Body of pancreas (tissue), 4 donors: ENCODE results near the gene AKAP13. TPM values are rescaled to one million over a fixed set of nuclear protein-coding genes. Genes with fewer than 3 reads are reported as not detected.

ENCODE experiments used
- ATAC-seq: fragments of 150-250 bp; one replicate; pipeline ENCODE4 v1.9.1; 2016
- DNase-seq, 4 donors: peaks; one replicate each; pipeline ENCODE4 v3.0.0-alpha.2; 2019
- H3K27ac ChIP-seq, 4 donors: fragments of 200-600 bp; sonication (generic); 1 replicate in 3 of 4; 2 replicates in 1 of 4; pipeline versions ENCODE4 v1.5.1 to v1.6.1; 2016 to 2019; ENCODE audit warnings: mild to moderate bottlenecking in 1 of 4, mixed read lengths in 1 of 4, moderate library complexity in 1 of 4
- H3K27me3 ChIP-seq, 2 donors: fragments of 200-600 bp; sonication (generic); one replicate each; pipeline ENCODE4 v1.6.0; 2016; ENCODE audit warnings: mild to moderate bottlenecking in 1 of 2
- H3K36me3 ChIP-seq, 2 donors: fragments of 200-600 bp; sonication (generic); replicated peaks in 1 of 2; 2 replicates each; pipeline ENCODE4 v1.5.1; 2016; ENCODE audit warnings: low read depth in 2 of 2; ENCODE audit not compliant: insufficient read depth in 1 of 2
- H3K4me1 ChIP-seq: fragments of 200-600 bp; sonication (generic); one replicate; pipeline ENCODE4 v1.6.0; 2016
- H3K4me3 ChIP-seq, 2 donors: fragments of 200-600 bp; sonication (generic); 1 replicate in 1 of 2; 2 replicates in 1 of 2; pipeline ENCODE4 v1.5.1; 2016 to 2019
- H3K9me3 ChIP-seq, 3 donors: fragments of 200-600 bp; sonication (generic); 1 replicate in 2 of 3; 2 replicates in 1 of 3; pipeline ENCODE4 v1.5.1; 2016
- POLR2A ChIP-seq, 3 donors: fragments of 450-650 bp; IDR thresholded peaks; one replicate each; pipeline ENCODE4 v1.6.1; 2016; ENCODE audit warnings: antibody characterized with exemption in 3 of 3, mild to moderate bottlenecking in 2 of 3
- WGBS, 2 donors: methylation state at CpG; one replicate each; pipeline ENCODE4 v1.1.5; 2017; 5-methylcytosine and 5-hydroxymethylcytosine counted together
- intact Hi-C: fragments of 100-400 bp; cut with DNase I; formaldehyde crosslinking; loops from one replicate; pipeline ENCODE4 v1.15.1; 2023
- total RNA-seq, 2 donors: library from RNA; depleted of rRNA; stranded (reverse); fragments of >200 nt; gene quantifications; one replicate each; pipeline ENCODE4 v1.1.0, GENCODE V29; 2016
- TF ChIP-seq, protein P1 (sequence below), 7 experiments: fragments of 450-650 bp in 4 of 7; fragments of 200-600 bp in 3 of 7; sonication (generic) in 3 of 7; IDR thresholded peaks; one replicate each; pipeline ENCODE4 v1.5.1; 2016 to 2019; ENCODE audit warnings: antibody characterized with exemption in 7 of 7

AKAP13 gene
- total RNA-seq, 2 donors from 2014 or later = 102 to 160 TPM

GRCh38 chr15:85550283-85550682 lies 169.9 kb downstream of the AKAP13 start:
- WGBS, 2 donors = 96 to 100% methylated on average over 1 to 2 of the region's 2 CpGs

DNA sequence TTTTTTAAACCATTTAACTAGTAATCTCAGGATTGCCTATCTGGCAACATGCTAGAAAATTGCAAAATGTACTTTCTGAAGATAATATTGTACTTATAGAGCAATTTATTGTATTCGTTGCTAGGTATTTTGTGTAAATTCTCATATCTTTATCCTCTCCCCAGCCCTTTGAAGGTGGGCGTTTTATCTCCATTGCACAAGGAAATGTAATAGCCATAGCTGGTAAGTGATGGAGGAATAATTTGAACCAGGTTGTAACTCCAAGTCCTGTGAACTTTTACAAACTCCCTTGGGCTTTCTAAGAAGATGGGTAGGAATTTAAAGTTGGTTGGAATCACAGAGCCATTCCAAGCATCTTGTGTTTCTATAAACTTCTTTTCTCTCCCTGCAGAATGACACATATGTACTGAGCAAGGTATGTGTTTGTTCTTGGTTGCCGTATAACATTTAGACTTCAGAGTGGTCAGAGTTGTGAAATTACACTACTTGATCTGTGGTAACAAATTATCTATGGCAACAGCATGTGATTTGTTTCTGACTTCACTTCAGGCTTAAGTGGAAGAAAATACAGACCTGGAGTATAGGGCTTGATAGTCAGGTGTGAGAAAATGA lies 170.9 kb downstream of the AKAP13 start:
- WGBS, 2 donors = 31 to 43% methylated on average over 3 of the region's 3 CpGs
- Histone ChIP-seq H3K27me3 (no peaks in the 10 kb centered on the region), H3K9me3 (no peaks in the 10 kb centered on the region), H3K27ac (no peak overlapping the region), H3K36me3 (no peaks in the 10 kb centered on the region), H3K4me1 (no peaks in the 10 kb centered on the region), H3K4me3 (no peak overlapping the region)
- no peak for ATAC-seq
- intact Hi-C loops = loop anchor here (10.0 kb wide), 1 partner anchor 63 kb away; no protein-coding TSS in a partner anchor
- TF ChIP-seq POLR2A (IDR thresholded peaks at IDR 0.05) = no peak
- no peak for DNase-seq

More at GRCh38 chr15:85550283-85550682, 169.9 kb downstream of the AKAP13 start:
- no peaks in the 10 kb centered on the region for H3K4me1 ChIP-seq
- ATAC-seq = no peak
- no peak for TF ChIP-seq POLR2A (IDR thresholded peaks at IDR 0.05)
- TF ChIP-seq, protein P1, sequence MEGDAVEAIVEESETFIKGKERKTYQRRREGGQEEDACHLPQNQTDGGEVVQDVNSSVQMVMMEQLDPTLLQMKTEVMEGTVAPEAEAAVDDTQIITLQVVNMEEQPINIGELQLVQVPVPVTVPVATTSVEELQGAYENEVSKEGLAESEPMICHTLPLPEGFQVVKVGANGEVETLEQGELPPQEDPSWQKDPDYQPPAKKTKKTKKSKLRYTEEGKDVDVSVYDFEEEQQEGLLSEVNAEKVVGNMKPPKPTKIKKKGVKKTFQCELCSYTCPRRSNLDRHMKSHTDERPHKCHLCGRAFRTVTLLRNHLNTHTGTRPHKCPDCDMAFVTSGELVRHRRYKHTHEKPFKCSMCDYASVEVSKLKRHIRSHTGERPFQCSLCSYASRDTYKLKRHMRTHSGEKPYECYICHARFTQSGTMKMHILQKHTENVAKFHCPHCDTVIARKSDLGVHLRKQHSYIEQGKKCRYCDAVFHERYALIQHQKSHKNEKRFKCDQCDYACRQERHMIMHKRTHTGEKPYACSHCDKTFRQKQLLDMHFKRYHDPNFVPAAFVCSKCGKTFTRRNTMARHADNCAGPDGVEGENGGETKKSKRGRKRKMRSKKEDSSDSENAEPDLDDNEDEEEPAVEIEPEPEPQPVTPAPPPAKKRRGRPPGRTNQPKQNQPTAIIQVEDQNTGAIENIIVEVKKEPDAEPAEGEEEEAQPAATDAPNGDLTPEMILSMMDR (IDR thresholded peaks at IDR 0.05) = no peak
- H3K27ac ChIP-seq = no peak overlapping the region
- no peak overlapping the region for H3K4me3 ChIP-seq
- DNase-seq = no peak
- H3K27me3 ChIP-seq = no peaks in the 10 kb centered on the region
- intact Hi-C loops = loop anchor here (10.0 kb wide), 1 partner anchor 65 kb away; no protein-coding TSS in a partner anchor
- H3K9me3 ChIP-seq = no peaks in the 10 kb centered on the region
- no peaks in the 10 kb centered on the region for H3K36me3 ChIP-seq

DNA sequence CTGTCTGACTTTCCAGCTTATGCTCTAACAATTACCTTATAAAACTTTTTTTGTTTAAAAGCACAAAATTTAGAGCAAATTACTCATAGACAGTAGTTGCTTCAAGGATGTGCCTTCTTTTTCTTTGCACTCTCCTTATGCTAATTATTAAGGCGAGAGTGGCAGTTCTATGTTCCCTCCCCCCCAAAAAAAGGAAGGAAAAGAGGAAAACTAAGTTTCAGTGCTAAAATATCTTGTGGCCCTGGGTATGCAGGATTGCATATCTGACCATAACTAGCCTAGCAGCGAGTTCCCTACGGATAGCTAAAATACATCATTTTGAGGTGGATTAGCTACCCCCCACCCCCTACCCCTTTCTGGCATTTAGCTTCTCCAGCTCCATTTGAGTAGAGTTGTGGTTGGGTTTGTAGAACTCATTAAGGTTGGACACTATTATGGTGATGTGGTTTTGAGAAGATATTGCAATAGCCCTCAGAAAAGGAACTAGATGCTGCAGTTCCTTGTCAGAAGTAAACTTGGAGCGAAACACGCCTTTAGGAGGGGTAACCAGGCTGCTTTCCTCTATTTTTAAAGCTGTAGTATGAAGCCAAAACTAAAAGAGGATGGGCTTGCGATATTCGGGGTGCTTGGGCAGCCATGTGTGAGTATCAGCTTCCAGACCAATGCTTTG lies 174.6 kb downstream of the AKAP13 start:
- DNase-seq = no peak
- Histone ChIP-seq H3K4me1 (peaks cover 10% of the 10 kb centered on the region), H3K9me3 (no peaks in the 10 kb centered on the region), H3K36me3 (no peaks in the 10 kb centered on the region), H3K27me3 (no peaks in the 10 kb centered on the region), H3K27ac (peak overlapping the region in 1 of 4 donors; percentile 40), H3K4me3 (no peak overlapping the region)
- TF ChIP-seq, protein P1 (IDR thresholded peaks at IDR 0.05) = no peak
- no peak for TF ChIP-seq POLR2A (IDR thresholded peaks at IDR 0.05)
- ATAC-seq = no peak
- intact Hi-C loops = loop anchor here (10.0 kb wide), 1 partner anchor 60 kb away; no protein-coding TSS in a partner anchor
- 73 to 93% methylated on average over 7 of the region's 7 CpGs for WGBS, 2 donors

- intact Hi-C loops = loop anchor here (10.0 kb wide), 1 partner anchor 59 kb away; no protein-coding TSS in a partner anchor
These were observed 175.6 kb downstream of the AKAP13 start for GRCh38 chr15:85555875-85556617.

More at GRCh38 chr15:85555875-85556617, 175.6 kb downstream of the AKAP13 start:
- TF ChIP-seq POLR2A (IDR thresholded peaks at IDR 0.05) = no peak
- TF ChIP-seq, protein P1 (IDR thresholded peaks at IDR 0.05) = no peak
- H3K9me3 ChIP-seq = no peaks in the 10 kb centered on the region
- H3K4me1 ChIP-seq = peaks cover 10% of the 10 kb centered on the region
- WGBS, 2 donors = 82 to 86% methylated on average over 5 of the region's 5 CpGs
- no peak overlapping the region for H3K4me3 ChIP-seq
- ATAC-seq = no peak
- H3K27me3 ChIP-seq = no peaks in the 10 kb centered on the region
- no peaks in the 10 kb centered on the region for H3K36me3 ChIP-seq
- DNase-seq = no peak
- H3K27ac ChIP-seq = no peak overlapping the region
